NT2/D1 (cell line): ENCODE measurements around the gene CYP2A7.
"Not testable (repeated sequence)": the region's sequence is repeated elsewhere in the genome, so short reads cannot be mapped to it uniquely, and the experiment has no call there.

Source experiments
- SUZ12 ChIP-seq: IDR thresholded peaks from 2 replicates; pipeline ENCODE4 v1.6.1; 2011; ENCODE audit not compliant: insufficient read length, insufficient read depth; ENCODE audit errors: extremely low read depth
- YY1 ChIP-seq: IDR thresholded peaks from 2 replicates; pipeline ENCODE4 v1.6.1; 2011; ENCODE audit not compliant: insufficient read length, insufficient read depth
- ZNF274 ChIP-seq: IDR thresholded peaks from 2 replicates; pipeline ENCODE4 v1.6.1; 2011; ENCODE audit warnings: mild to moderate bottlenecking, low read depth, low read length

GRCh38 chr19:40843653-40844052 lies 38.4 kb downstream of the CYP2A7 start:
- not testable (repeated sequence) for TF ChIP-seq YY1, ZNF274, SUZ12
